Measurements from ENCODE around the gene HLA-DRB1.

HLA-DRB1 gene

GRCh38 chr6:32609731-32610640, 20.3 kb upstream of the HLA-DRB1 start:
- in situ Hi-C loops (cut with HindIII; ENCODE audit: low sequenced_read_pairs) = no loop called here
- H3K4me3 ChIP-seq (ENCODE audit: low read depth, low read length) = no peak overlapping the region
- TF ChIP-seq, protein P1, sequence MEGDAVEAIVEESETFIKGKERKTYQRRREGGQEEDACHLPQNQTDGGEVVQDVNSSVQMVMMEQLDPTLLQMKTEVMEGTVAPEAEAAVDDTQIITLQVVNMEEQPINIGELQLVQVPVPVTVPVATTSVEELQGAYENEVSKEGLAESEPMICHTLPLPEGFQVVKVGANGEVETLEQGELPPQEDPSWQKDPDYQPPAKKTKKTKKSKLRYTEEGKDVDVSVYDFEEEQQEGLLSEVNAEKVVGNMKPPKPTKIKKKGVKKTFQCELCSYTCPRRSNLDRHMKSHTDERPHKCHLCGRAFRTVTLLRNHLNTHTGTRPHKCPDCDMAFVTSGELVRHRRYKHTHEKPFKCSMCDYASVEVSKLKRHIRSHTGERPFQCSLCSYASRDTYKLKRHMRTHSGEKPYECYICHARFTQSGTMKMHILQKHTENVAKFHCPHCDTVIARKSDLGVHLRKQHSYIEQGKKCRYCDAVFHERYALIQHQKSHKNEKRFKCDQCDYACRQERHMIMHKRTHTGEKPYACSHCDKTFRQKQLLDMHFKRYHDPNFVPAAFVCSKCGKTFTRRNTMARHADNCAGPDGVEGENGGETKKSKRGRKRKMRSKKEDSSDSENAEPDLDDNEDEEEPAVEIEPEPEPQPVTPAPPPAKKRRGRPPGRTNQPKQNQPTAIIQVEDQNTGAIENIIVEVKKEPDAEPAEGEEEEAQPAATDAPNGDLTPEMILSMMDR (IDR thresholded peaks at IDR 0.05; ENCODE audit: low read depth, low read length) = no peak
- DNase-seq (ENCODE audit: low read depth, low spot score) = peak; percentile 86

GRCh38 chr6:32609391-32609730, 19.7 kb upstream of the HLA-DRB1 start:
- no peak overlapping the region for H3K4me3 ChIP-seq (ENCODE audit: low read depth, low read length)
- in situ Hi-C loops (cut with HindIII; ENCODE audit: low sequenced_read_pairs) = no loop called here
- peak; percentile 1 for DNase-seq (ENCODE audit: low read depth, low spot score)
- TF ChIP-seq, protein P1 (IDR thresholded peaks at IDR 0.05; ENCODE audit: low read depth, low read length) = no peak

DNA sequence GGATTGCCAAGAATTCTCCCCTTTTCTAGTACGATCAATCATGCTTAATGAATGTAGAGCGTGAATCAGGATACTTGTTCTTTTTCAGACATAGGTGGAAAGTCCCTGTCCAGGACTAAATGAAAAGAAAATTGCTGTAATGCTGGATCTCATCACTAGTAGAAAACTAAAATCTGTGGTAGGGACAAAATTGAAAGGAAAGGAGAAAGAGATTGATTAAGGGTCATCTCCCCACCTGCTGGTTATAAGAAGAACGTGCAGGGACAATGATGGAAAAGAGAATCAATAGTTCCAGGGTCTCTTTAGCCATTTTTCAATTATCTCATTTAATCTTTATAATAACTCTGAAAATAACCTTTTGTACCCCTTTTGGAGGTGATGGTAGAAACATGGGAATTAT, 18.7 kb upstream of the HLA-DRB1 start:
- DNase-seq (ENCODE audit: low read depth, low spot score) = no peak
- TF ChIP-seq, protein P1 (IDR thresholded peaks at IDR 0.05; ENCODE audit: low read depth, low read length) = no peak
- H3K4me3 ChIP-seq (ENCODE audit: low read depth, low read length) = no peak overlapping the region
- in situ Hi-C loops (cut with HindIII; ENCODE audit: low sequenced_read_pairs) = no loop called here

- TF ChIP-seq, protein P1 (IDR thresholded peaks at IDR 0.05; ENCODE audit: low read depth, low read length) = no peak
- DNase-seq (ENCODE audit: low read depth, low spot score) = no peak
- in situ Hi-C loops (cut with HindIII; ENCODE audit: low sequenced_read_pairs) = no loop called here
- H3K4me3 ChIP-seq (ENCODE audit: low read depth, low read length) = no peak overlapping the region
These were observed 18.3 kb upstream of the HLA-DRB1 start for GRCh38 chr6:32607988-32608298.

GRCh38 chr6:32607263-32607987, 17.8 kb upstream of the HLA-DRB1 start:
- in situ Hi-C loops (cut with HindIII; ENCODE audit: low sequenced_read_pairs) = no loop called here
- DNase-seq (ENCODE audit: low read depth, low spot score) = no peak
- TF ChIP-seq, protein P1 (IDR thresholded peaks at IDR 0.05; ENCODE audit: low read depth, low read length) = no peak
- no peak overlapping the region for H3K4me3 ChIP-seq (ENCODE audit: low read depth, low read length)

GRCh38 chr6:32604434-32604877, 14.8 kb upstream of the HLA-DRB1 start:
- TF ChIP-seq, protein P1 (IDR thresholded peaks at IDR 0.05; ENCODE audit: low read depth, low read length) = no peak
- no peak overlapping the region for H3K4me3 ChIP-seq (ENCODE audit: low read depth, low read length)
- in situ Hi-C loops (cut with HindIII; ENCODE audit: low sequenced_read_pairs) = no loop called here
- DNase-seq (ENCODE audit: low read depth, low spot score) = no peak

All from astrocyte of the spinal cord (primary cell).